HuH-7 (cell line): Measurements from ENCODE around the gene PRR11.
"Not testable (repeated sequence)": the region's sequence is repeated elsewhere in the genome, so short reads cannot be mapped to it uniquely, and the experiment has no call there.

Source experiments
- DNase-seq: peaks from one replicate; pipeline ENCODE4 v3.0.0; 2011; ENCODE audit warnings: low spot score

Gene PRR11

DNA sequence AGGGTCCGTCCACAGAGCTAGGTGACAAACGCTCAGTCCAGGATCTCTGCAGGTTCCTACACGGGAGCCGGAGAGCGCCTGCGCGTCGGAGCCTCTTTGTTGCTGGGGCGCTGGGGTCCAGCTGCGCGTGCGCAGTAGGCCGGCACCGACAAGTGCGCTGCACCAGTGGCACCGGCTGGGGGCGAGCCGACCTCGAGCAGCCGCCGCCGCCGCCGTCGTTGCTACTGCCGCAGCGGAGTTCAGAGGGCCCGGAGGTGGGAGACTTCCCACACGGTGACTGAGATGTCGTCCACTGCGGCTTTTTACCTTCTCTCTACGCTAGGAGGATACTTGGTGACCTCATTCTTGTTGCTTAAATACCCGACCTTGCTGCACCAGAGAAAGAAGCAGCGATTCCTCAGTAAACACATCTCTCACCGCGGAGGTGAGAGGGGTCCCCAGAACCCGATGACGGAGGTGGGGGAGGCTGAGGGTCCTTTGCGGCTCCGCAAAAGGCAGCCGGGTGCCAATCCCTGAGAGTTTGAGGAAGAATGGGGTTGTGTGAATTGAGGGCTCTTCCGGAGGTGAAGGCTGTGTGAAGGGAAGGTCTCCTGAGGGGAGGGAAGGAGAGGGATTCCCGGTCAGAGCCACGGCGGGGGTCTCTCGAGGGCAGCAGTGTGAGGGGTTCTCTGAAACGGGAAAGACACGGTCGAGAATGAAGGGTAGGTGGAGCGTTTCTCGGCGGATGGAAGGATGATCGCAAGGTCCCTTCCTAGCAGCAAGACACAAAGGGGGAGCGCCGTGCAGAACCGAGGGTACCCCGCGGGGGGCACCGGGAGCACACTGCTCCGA lies 65.0 kb downstream of the PRR11 start, which contains the start of gene GDPD1:
TSS of gene GDPD1 (plus strand) at position 184 of the 831 bp plus-strand sequence. CDS start at position 283, 99 bp downstream.
- DNase-seq = peak; percentile 93

- DNase-seq = no peak
Observed at GRCh38 chr17:59221159-59221847, 65.8 kb downstream of the PRR11 start.

DNA sequence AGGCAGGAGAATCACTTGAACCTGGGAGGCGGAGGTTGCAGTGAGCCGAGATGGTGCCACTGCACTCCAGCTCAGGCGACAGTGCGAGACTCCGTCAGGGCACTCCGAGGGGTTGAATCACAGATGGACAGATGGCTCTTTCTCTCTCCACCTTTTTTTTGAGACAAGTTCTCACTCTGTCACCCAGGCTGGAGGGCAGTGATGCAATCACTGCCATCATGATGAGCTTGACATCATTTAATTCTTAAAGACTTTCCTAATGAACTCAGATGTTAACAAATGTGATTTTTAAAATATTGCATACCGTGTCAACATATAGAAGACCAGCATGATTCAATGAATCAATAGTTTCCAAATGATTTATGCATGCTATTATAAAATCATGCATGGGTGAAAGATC lies 68.3 kb downstream of the PRR11 start:
- no peak for DNase-seq

GRCh38 chr17:59228588-59228987 lies 73.0 kb downstream of the PRR11 start:
- DNase-seq = not testable (repeated sequence)

DNA sequence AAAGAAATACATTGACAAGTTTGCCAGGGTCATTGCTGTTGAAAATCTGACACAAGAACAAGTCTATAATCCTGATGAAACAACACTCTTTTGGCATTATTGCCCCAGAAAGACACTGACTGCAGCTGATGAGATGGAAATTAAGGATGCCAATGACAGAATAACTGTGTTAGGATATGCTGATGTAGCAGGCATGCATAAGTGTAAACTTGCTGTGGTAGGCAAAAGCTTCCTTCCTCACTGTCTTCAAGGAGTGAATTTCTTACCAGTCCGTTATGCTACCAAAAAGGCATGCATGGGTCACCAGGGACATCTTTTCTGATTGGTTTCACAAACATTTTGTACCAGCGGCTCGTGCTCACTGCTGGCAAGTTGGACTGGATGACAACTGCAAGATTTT lies 75.2 kb downstream of the PRR11 start:
- DNase-seq = no peak

DNA sequence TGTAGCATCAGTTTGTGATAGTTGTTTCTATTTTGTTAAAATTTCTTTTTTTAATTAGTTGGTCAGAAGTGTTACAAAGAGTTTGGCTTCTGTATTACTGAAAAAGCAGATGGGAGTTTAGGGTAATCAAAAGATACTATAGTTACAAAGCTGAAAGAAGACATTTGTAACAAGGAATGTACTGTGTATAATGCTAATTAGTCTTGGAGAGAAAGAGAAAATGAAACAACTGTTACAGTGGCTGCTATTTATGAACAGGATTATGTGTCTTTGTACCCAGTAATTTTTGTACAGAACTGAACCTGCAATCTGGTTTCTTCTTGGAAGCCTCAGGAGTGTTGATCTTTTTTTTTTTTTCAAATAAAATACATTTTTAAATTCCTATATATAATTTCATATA lies 79.1 kb downstream of the PRR11 start:
- DNase-seq = no peak

- no peak for DNase-seq
Observed at GRCh38 chr17:59238906-59239305, 83.4 kb downstream of the PRR11 start.

- no peak for DNase-seq
Observed at GRCh38 chr17:59244081-59244480, 88.5 kb downstream of the PRR11 start.
